ENCODE measurements around the gene PRMT7. TPM values are rescaled to one million over a fixed set of nuclear protein-coding genes. Genes with fewer than 3 reads are reported as not detected.

The PRMT7 gene, protein sequence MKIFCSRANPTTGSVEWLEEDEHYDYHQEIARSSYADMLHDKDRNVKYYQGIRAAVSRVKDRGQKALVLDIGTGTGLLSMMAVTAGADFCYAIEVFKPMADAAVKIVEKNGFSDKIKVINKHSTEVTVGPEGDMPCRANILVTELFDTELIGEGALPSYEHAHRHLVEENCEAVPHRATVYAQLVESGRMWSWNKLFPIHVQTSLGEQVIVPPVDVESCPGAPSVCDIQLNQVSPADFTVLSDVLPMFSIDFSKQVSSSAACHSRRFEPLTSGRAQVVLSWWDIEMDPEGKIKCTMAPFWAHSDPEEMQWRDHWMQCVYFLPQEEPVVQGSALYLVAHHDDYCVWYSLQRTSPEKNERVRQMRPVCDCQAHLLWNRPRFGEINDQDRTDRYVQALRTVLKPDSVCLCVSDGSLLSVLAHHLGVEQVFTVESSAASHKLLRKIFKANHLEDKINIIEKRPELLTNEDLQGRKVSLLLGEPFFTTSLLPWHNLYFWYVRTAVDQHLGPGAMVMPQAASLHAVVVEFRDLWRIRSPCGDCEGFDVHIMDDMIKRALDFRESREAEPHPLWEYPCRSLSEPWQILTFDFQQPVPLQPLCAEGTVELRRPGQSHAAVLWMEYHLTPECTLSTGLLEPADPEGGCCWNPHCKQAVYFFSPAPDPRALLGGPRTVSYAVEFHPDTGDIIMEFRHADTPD
- 100 to 1,000 TPM in 1 of 2 experiments, 10 to 100 TPM in 1; 98.4 to 104 TPM for total RNA-seq
- polyA plus RNA-seq: 10 to 100 TPM; 28.3 to 30.6 TPM

GRCh38 chr16:68310774-68311511, at the start of gene PRMT7, which contains the start of gene SLC7A6OS:
PRMT7 (plus strand) TSS chr16:68311019; CDS start chr16:68315980, 4,961 bp downstream.
SLC7A6OS (minus strand) TSS chr16:68310946; CDS start chr16:68310926, 20 bp downstream.
- peaks cover 27 to 65% (median 46%) of the 10 kb centered on the region in 4 donors for H3K4me1 Mint-ChIP-seq
- CTCF ChIA-PET (ENCODE audit: partially characterized antibody): interaction anchor here (0.8 to 4.1 kb wide), 21 partner anchors 8 to 107 kb away, joined by 3 to 84 read pairs (median 6); partner anchors contain the start of gene SLC7A6

DNA sequence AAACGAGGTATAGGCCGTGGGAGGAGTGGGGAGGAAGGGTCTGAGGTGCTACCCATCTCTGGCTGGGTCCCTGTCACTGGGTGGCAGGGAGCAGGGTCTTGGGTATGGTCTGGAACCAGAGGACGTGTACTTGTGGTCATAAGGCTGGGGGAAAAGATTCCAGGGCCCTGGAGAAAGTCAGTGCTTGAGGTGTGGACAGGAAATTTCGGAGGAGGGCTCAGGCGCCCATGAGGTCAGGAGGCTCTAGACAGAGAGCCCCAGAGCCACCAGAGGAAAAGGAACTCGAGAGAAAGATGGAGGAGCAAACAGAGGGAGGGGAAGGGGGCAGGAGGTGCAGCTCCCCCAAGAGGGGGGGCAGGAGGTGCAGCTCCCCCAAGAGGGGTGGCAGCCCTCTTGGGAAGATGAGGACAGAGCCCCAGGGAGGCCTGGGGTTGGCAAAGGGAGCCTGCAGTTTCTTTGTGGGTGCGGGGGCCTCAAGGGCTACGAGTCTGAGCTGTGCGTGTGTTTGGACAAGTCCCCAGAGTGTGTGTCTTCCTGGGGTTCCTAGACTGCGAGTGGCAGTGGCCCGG, 47.2 kb upstream of the PRMT7 start:
- Mint-ChIP-seq H3K9me3 (peaks cover 0 to 11% (median 0%) of the 10 kb centered on the region in 8 donors), H3K4me3 (peak overlapping the region; percentile 92 to 99 (median 96)), H3K27me3 (no peaks in the 10 kb centered on the region), H3K27ac (peak overlapping the region; percentile 97 to 100 (median 99)), H3K4me1 (peaks cover 25 to 60% (median 44%) of the 10 kb centered on the region in 4 donors), H3K36me3 (peaks cover 13 to 39% of the 10 kb centered on the region in 2 donors)
- Histone ChIP-seq H3K4me3 (ENCODE audit: low read length in 2 of 2) (peak overlapping the region in 1 of 2 donors; percentile 68), H3K27me3 (ENCODE audit: insufficient read depth, low read length) (no peaks in the 10 kb centered on the region), H3K36me3 (ENCODE audit: insufficient read depth, low read length) (peaks cover 8% of the 10 kb centered on the region), H3K9me3 (ENCODE audit: control insufficient read depth in 1 of 2, low read length in 2 of 2) (no peaks in the 10 kb centered on the region), H3K4me1 (ENCODE audit: insufficient read depth, low read length) (peaks cover 50% of the 10 kb centered on the region), H3K27ac (ENCODE audit: low read depth, low read length) (peak overlapping the region; percentile 97)
- intact Hi-C loops (cut with micrococcal nuclease): loop anchor here (1.0 kb wide), 4 partner anchors 10 to 47 kb away; partner anchors contain the start of genes PLA2G15 and SLC7A6OS
- CTCF ChIA-PET (ENCODE audit: partially characterized antibody): interaction anchor here (0.8 to 25.3 kb wide), 19 partner anchors 10 to 249 kb away, joined by 3 to 680 read pairs (median 5); partner anchors contain the start of genes PLA2G15, PRMT7 and SLC7A6OS
- DNase-seq: no peak
- POLR2A ChIA-PET (ENCODE audit: partially characterized antibody): interaction anchor here (0.7 to 44.5 kb wide), 20 partner anchors 9 to 263 kb away, joined by 3 to 1508 read pairs (median 5); partner anchors contain the start of genes ESRP2, NFATC3, PLA2G15 and PRMT7

More at GRCh38 chr16:68310774-68311511, at the start of gene PRMT7, which contains the start of gene SLC7A6OS:
- H3K27me3 Mint-ChIP-seq: no peaks in the 10 kb centered on the region
- peaks cover 25% of the 10 kb centered on the region for H3K36me3 ChIP-seq (ENCODE audit: insufficient read depth, low read length)
- H3K27me3 ChIP-seq (ENCODE audit: insufficient read depth, low read length): no peaks in the 10 kb centered on the region
- peak; percentile 90 to 96 (median 92) for DNase-seq
- H3K36me3 Mint-ChIP-seq: peaks cover 24 to 44% of the 10 kb centered on the region in 2 donors
- H3K27ac Mint-ChIP-seq: peak within 1 kb of the TSS; percentile 75 to 98 (median 96)
- POLR2A ChIA-PET (ENCODE audit: partially characterized antibody): interaction anchor here (0.6 to 34.3 kb wide), 14 partner anchors 8 to 504 kb away, joined by 3 to 1508 read pairs (median 5); partner anchors contain the start of genes DDX28, DUS2, ESRP2 and NFATC3
- H3K27ac ChIP-seq (ENCODE audit: low read depth, low read length): peak within 1 kb of the TSS; percentile 77
- H3K9me3 ChIP-seq (ENCODE audit: control insufficient read depth in 1 of 2, low read length in 2 of 2): no peaks in the 10 kb centered on the region
- intact Hi-C loops (cut with micrococcal nuclease): loop anchor here (1.0 kb wide), 4 partner anchors 17 to 66 kb away; partner anchors contain the start of genes PLA2G15 and SLC7A6
- peak within 1 kb of the TSS; percentile 91 to 95 for H3K4me3 ChIP-seq (ENCODE audit: low read length in 2 of 2)
- H3K4me1 ChIP-seq (ENCODE audit: insufficient read depth, low read length): peaks cover 54% of the 10 kb centered on the region
- H3K9me3 Mint-ChIP-seq: no peaks in the 10 kb centered on the region
- peak within 1 kb of the TSS; percentile 96 to 99 (median 98) for H3K4me3 Mint-ChIP-seq

GRCh38 chr16:68264128-68265077, 46.4 kb upstream of the PRMT7 start, which contains the start of gene SLC7A6:
SLC7A6 (plus strand) TSS chr16:68264526; CDS start chr16:68274727, 10,201 bp downstream.
- Mint-ChIP-seq H3K27me3 (no peaks in the 10 kb centered on the region), H3K4me3 (peak within 1 kb of the TSS; percentile 94 to 99 (median 97)), H3K36me3 (peaks cover 15 to 36% of the 10 kb centered on the region in 2 donors), H3K9me3 (peaks cover 0 to 9% (median 0%) of the 10 kb centered on the region in 8 donors), H3K4me1 (peaks cover 30 to 67% (median 50%) of the 10 kb centered on the region in 4 donors), H3K27ac (peak within 1 kb of the TSS; percentile 98 to 100 (median 99))
- intact Hi-C loops (cut with micrococcal nuclease): loop anchor here (1.0 kb wide), 5 partner anchors 9 to 46 kb away; partner anchors contain the start of genes PLA2G15 and SLC7A6OS
- ChIA-PET CTCF (ENCODE audit: partially characterized antibody) (interaction anchor here (0.8 to 25.3 kb wide), 17 partner anchors 10 to 248 kb away, joined by 3 to 680 read pairs (median 5); partner anchors contain the start of genes PLA2G15, PRMT7 and SLC7A6OS), POLR2A (ENCODE audit: partially characterized antibody) (interaction anchor here (0.7 to 44.5 kb wide), 21 partner anchors 10 to 329 kb away, joined by 3 to 1508 read pairs (median 5); partner anchors contain the start of genes ESRP2, NFATC3, PLA2G15 and PRMT7)
- H3K27ac ChIP-seq (ENCODE audit: low read depth, low read length): peak within 1 kb of the TSS; percentile 97
- H3K27me3 ChIP-seq (ENCODE audit: insufficient read depth, low read length): no peaks in the 10 kb centered on the region
- peaks cover 8% of the 10 kb centered on the region for H3K36me3 ChIP-seq (ENCODE audit: insufficient read depth, low read length)
- no peaks in the 10 kb centered on the region for H3K9me3 ChIP-seq (ENCODE audit: control insufficient read depth in 1 of 2, low read length in 2 of 2)
- H3K4me1 ChIP-seq (ENCODE audit: insufficient read depth, low read length): peaks cover 58% of the 10 kb centered on the region
- DNase-seq: peak; percentile 79 to 86 (median 85)
- H3K4me3 ChIP-seq (ENCODE audit: low read length in 2 of 2): peak within 1 kb of the TSS; percentile 68 to 93

- Mint-ChIP-seq H3K27ac (peak overlapping the region; percentile 97 to 99 (median 98)), H3K27me3 (no peaks in the 10 kb centered on the region), H3K4me1 (peaks cover 38 to 76% (median 57%) of the 10 kb centered on the region in 4 donors), H3K4me3 (peak overlapping the region; percentile 92 to 98 (median 97)), H3K36me3 (peaks cover 16 to 37% of the 10 kb centered on the region in 2 donors), H3K9me3 (peaks cover 0 to 9% (median 0%) of the 10 kb centered on the region in 8 donors)
- ChIA-PET POLR2A (ENCODE audit: partially characterized antibody) (interaction anchor here (2.1 to 44.5 kb wide), 4 partner anchors 9 to 62 kb away, joined by 5 to 1508 read pairs (median 106); partner anchors contain the start of genes PRMT7 and SLC7A6OS), CTCF (ENCODE audit: partially characterized antibody) (interaction anchor here (1.0 to 25.3 kb wide), 4 partner anchors 8 to 44 kb away, joined by 3 to 680 read pairs (median 57); no protein-coding TSS in a partner anchor)
- H3K4me1 ChIP-seq (ENCODE audit: insufficient read depth, low read length): peaks cover 67% of the 10 kb centered on the region
- peak; percentile 37 to 79 (median 43) for DNase-seq
- intact Hi-C loops (cut with micrococcal nuclease): loop anchor here (1.0 kb wide), 1 partner anchor 11 kb away; no protein-coding TSS in a partner anchor
- H3K36me3 ChIP-seq (ENCODE audit: insufficient read depth, low read length): no peaks in the 10 kb centered on the region
- peak overlapping the region; percentile 97 for H3K27ac ChIP-seq (ENCODE audit: low read depth, low read length)
- peak overlapping the region; percentile 68 to 93 for H3K4me3 ChIP-seq (ENCODE audit: low read length in 2 of 2)
- no peaks in the 10 kb centered on the region for H3K9me3 ChIP-seq (ENCODE audit: control insufficient read depth in 1 of 2, low read length in 2 of 2)
- H3K27me3 ChIP-seq (ENCODE audit: insufficient read depth, low read length): no peaks in the 10 kb centered on the region
Observed at GRCh38 chr16:68265078-68265920, 45.5 kb upstream of the PRMT7 start.

Data from CD4-positive, alpha-beta memory T cell (primary cell).